GM19193 (cell line): ENCODE results near the gene TIGAR.

ENCODE experiments used
- POLR2A ChIP-seq: IDR thresholded peaks from 4 replicates; pipeline ENCODE4 v1.6.1; 2011; ENCODE audit not compliant: insufficient read depth, insufficient read length; ENCODE audit errors: extremely low read depth

The TIGAR gene

GRCh38 chr12:4370265-4370664 lies 49.3 kb downstream of the TIGAR start:
- no peak for TF ChIP-seq POLR2A

DNA sequence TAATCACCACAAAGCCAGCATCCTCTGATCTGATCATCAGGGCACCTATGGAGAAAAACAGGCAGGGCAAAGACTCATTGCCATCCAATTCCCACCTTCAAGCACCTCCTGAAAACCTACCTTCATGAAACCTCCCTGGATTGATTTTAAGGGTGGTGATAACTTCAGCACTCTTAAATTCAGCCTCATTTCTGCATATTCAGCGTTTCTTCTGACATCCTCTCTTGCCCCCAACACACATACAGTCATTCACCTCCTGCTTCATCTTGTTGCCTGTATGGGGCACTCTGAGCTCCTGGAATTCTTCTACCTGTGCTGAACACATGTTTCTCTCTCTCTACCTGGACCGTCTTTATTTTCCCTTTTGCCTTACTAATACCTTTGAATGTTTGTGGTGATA lies 51.6 kb downstream of the TIGAR start:
- TF ChIP-seq POLR2A: no peak

- TF ChIP-seq POLR2A: no peak
These were observed 54.4 kb downstream of the TIGAR start for GRCh38 chr12:4375449-4375848.

- TF ChIP-seq POLR2A: no peak
These were observed 57.8 kb downstream of the TIGAR start for GRCh38 chr12:4378772-4379171.

DNA sequence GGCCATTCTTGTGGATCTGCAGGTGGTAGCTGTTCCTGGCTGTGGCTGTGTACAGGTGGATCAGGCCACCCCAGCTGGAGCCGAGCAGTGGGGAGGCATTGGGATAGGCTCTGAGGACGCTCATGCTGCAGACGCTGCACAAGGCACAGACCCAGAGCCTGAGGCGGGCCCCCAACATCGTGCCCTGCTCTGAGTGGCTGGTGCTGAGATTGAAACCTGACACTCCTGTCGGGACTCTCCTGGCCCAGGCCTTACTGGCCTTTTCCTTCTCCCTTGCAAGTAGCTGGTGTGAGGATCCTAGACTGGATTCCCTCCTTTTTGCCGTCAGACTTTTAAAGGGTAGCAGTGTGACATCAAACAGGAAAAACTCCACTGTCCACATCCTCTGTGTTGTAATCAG lies 58.4 kb downstream of the TIGAR start, which contains the start of gene FGF23:
Gene FGF23, minus strand, starts transcription at position 308 of the 400 bp plus-strand sequence. Its CDS starts 130 bp downstream, at position 178.
- no peak for TF ChIP-seq POLR2A

DNA sequence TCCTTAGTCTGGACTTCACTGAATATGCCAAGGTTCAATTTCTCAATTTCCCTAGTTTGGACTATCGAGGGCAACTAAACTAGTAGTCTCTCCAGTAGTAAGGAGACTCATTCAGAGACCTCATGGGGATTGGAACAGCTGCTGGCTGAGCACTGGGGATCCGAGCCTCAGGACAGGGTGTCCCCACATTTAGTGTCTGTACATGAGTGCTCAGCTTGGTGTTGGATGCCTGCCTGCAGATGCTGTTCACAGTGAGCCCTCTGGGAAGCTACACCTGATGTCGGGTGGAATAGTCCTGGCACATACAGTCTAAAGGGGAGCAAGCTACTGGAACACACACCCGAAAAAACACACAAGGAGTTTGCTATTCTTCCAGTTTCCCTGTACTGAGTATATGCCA lies 59.3 kb downstream of the TIGAR start:
- no peak for TF ChIP-seq POLR2A

GRCh38 chr12:4383304-4383865 lies 62.4 kb downstream of the TIGAR start:
- TF ChIP-seq POLR2A: no peak

DNA sequence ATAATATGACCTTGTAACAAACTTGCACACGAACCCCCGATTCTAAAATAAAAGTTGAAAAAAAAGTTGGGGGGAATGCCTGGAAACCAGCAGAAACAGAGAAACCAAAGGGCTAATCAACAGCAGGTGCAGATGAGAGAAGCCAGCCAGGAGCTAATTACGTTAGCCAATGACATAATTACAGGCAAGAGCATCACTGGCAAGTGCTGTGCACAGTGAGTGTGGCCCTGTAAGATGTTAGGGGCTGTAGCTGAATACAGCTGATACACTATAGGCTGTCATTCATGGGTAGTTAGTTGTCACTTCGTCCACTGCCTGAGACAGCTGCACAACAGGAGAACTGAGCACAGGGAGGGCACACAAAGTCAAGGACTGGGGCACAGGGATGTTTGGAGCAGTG lies 65.8 kb downstream of the TIGAR start:
- TF ChIP-seq POLR2A: no peak

DNA sequence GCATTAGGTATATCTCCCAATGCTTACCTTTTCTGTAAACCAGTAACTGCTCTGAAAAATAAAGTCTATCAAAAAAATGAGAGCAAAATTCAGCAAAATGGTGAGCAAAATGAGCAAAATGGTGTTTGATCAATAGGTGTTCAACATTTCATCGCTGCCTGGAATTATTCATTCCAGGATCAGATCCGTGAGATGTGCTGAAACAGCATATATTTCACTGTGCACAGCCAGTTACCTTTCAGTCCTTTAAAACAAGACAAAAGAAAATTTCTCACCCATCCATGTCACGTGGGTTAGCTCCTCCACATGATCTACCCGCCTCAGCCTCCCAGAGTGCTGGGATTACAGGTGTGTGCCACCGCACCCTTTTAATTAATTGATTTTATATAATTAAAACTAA lies 66.6 kb downstream of the TIGAR start:
- TF ChIP-seq POLR2A: no peak

- TF ChIP-seq POLR2A: no peak
These were observed 67.0 kb downstream of the TIGAR start for GRCh38 chr12:4388032-4388431.

DNA sequence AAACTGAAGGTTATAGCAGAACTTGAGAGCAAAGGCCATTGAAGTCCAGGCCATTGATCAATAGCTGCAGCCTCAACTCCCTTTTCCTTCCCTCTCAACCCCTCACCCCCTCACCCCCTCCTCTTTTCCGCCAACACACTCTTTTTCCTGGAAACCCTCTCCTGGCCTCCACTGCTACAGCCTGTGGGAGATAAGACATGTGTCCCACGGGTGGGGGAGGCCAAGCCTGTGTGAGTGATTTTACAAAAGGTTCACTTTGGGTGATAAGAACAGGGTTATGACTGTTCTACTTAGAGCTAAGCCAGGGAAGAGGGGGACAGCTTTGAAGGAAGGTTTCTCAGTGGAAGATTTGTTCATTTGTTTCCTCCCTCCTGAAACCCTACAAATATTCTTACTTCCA lies 67.6 kb downstream of the TIGAR start:
- no peak for TF ChIP-seq POLR2A

- no peak for TF ChIP-seq POLR2A
These were observed 71.3 kb downstream of the TIGAR start for GRCh38 chr12:4392223-4392742.

DNA sequence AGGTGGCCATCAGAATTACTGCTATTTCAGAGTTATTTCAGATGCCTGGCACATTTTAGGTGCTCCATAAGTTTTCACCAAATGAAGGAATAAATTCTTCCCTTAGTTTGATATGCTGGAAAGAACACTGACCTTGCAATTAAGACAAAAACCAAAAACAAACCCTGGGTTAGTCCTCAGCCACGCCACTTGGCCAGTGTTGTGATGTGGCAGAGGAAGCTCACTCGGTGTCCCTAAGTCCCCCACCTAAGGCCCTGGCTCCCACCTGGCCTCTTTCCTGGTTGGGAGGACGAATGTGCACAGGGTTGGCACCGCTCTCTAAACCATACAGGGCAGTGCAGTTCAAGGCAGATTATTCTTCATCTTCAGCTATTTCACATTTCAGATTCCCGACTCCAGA lies 72.2 kb downstream of the TIGAR start:
- no peak for TF ChIP-seq POLR2A

- TF ChIP-seq POLR2A: no peak
These were observed 74.8 kb downstream of the TIGAR start for GRCh38 chr12:4395818-4396217.

DNA sequence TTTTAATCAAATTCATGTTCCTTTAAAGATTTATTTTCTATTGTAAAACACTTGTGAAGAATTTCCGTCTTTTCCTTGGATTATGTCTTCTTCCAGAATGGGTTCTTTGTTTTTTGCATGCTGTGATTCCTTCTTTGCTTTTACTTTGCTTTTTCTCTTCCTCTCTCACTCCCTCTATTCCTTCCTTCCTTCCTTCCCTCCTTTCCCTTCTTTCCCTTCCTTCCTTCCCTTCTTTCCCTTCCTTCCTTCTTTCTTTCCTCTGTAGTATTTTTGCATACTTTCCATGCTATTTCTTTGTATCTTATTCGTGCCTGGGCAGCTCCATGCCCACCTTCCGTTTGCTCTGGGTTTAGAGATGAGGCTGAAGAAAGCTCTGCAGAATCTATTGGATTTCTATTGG lies 80.1 kb downstream of the TIGAR start:
- no peak for TF ChIP-seq POLR2A

GRCh38 chr12:4402996-4403395 lies 82.0 kb downstream of the TIGAR start:
- no peak for TF ChIP-seq POLR2A
